Endothelial cell of umbilical vein (primary cell): ENCODE data around the gene CERK.

Experiments
- EZH2 ChIP-seq: IDR thresholded peaks from 2 replicates; pipeline ENCODE4 v1.6.1; 2012; ENCODE audit warnings: borderline replicate concordance, low read depth, mild to moderate bottlenecking, moderate library complexity, low read length, inconsistent platforms; ENCODE audit not compliant: severe bottlenecking
- FOS ChIP-seq: IDR thresholded peaks from 2 replicates; pipeline ENCODE4 v1.6.1; 2011; ENCODE audit warnings: mild to moderate bottlenecking, low read length, moderate library complexity, borderline replicate concordance; ENCODE audit not compliant: insufficient read depth
- JUN ChIP-seq: IDR thresholded peaks from 2 replicates; pipeline ENCODE4 v1.6.1; 2011; ENCODE audit warnings: borderline replicate concordance, low read depth; ENCODE audit not compliant: insufficient read length, insufficient read depth
- POLR2A ChIP-seq: IDR thresholded peaks from 2 replicates; pipeline ENCODE4 v1.6.1; 2012; ENCODE audit warnings: low read depth, mild to moderate bottlenecking, control low read depth, low read length
- POLR2AphosphoS5 ChIP-seq: IDR thresholded peaks from 2 replicates; pipeline ENCODE4 v1.6.1; 2012; ENCODE audit warnings: low read depth, mild to moderate bottlenecking, control low read depth, low read length, moderate library complexity; ENCODE audit not compliant: insufficient read depth
- TF ChIP-seq, protein P1 (sequence below), 2 donors: IDR thresholded peaks; 1 replicate in 1 of 2; 2 replicates in 1 of 2; pipeline ENCODE4 v1.5.1; 2011; ENCODE audit warnings: low read length in 2 of 2, mild to moderate bottlenecking in 2 of 2, moderate library complexity in 2 of 2, control low read depth in 1 of 2, inconsistent platforms in 1 of 2, low read depth in 1 of 2; ENCODE audit not compliant: insufficient read depth in 1 of 2; ENCODE audit errors: extremely low read depth in 1 of 2
- TF ChIP-seq, protein P2 (sequence below): IDR thresholded peaks from 2 replicates; pipeline ENCODE4 v1.6.1; 2011; ENCODE audit not compliant: insufficient read depth, insufficient read length

DNA sequence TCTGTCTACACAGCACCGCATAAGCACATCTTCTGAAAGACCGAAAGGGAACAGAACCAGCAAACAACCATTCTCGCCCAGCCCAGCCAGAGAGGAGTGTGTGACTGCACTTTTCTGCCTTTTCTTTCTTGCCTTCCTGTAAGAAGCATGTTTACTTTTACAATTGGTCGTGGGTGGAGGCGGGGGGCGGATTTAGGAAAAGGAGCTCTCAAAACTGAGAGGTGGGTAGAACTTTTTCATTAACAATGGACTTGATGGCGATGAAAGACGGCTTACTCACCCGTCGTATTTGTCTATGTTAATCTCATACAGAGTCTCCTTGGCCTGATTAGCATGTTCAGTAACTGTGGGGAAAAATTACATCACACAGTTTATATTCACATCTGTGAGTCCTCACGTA, 27.2 kb downstream of the CERK start:
- TF ChIP-seq, protein P1, sequence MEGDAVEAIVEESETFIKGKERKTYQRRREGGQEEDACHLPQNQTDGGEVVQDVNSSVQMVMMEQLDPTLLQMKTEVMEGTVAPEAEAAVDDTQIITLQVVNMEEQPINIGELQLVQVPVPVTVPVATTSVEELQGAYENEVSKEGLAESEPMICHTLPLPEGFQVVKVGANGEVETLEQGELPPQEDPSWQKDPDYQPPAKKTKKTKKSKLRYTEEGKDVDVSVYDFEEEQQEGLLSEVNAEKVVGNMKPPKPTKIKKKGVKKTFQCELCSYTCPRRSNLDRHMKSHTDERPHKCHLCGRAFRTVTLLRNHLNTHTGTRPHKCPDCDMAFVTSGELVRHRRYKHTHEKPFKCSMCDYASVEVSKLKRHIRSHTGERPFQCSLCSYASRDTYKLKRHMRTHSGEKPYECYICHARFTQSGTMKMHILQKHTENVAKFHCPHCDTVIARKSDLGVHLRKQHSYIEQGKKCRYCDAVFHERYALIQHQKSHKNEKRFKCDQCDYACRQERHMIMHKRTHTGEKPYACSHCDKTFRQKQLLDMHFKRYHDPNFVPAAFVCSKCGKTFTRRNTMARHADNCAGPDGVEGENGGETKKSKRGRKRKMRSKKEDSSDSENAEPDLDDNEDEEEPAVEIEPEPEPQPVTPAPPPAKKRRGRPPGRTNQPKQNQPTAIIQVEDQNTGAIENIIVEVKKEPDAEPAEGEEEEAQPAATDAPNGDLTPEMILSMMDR (IDR thresholded peaks at IDR 0.05; ENCODE audit: extremely low read depth in 1 of 2, insufficient read depth in 1 of 2, low read depth in 1 of 2, low read length in 2 of 2) = no peak
- TF ChIP-seq POLR2A (no peak), JUN (no peak), EZH2 (no peak), FOS (no peak), POLR2AphosphoS5 (no peak)
- TF ChIP-seq, protein P2, sequence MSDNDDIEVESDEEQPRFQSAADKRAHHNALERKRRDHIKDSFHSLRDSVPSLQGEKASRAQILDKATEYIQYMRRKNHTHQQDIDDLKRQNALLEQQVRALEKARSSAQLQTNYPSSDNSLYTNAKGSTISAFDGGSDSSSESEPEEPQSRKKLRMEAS = no peak
